Type B pancreatic cell (in vitro differentiated cells): ENCODE data around the gene PCDHA6. TPM values are rescaled to one million over a fixed set of nuclear protein-coding genes. Genes with fewer than 3 reads are reported as not detected.
A peak's percentile ranks its signal among the peaks of the same experiment; 100 is the strongest.
"Not testable (repeated sequence)": the region's sequence is repeated elsewhere in the genome, so short reads cannot be mapped to it uniquely, and the experiment has no call there.

Experiments
- DNase-seq: peaks from one replicate; pipeline ENCODE4 v3.0.0; 2021; ENCODE audit warnings: mixed read lengths; ENCODE audit not compliant: unreplicated experiment; ENCODE audit errors: extremely low spot score
- H3K27ac Mint-ChIP-seq: 2 replicates; pipeline ENCODE4 v1.8.0; 2021; ENCODE audit warnings: mild to moderate bottlenecking, mixed read lengths
- H3K27me3 Mint-ChIP-seq: 2 replicates; pipeline ENCODE4 v1.8.0; 2021; ENCODE audit warnings: mixed read lengths
- H3K36me3 Mint-ChIP-seq: 2 replicates; pipeline ENCODE4 v1.8.0; 2021; ENCODE audit warnings: mixed read lengths
- H3K4me1 Mint-ChIP-seq: one replicate; pipeline ENCODE4 v1.8.0; 2021; ENCODE audit warnings: mixed read lengths; ENCODE audit not compliant: unreplicated experiment
- H3K4me3 Mint-ChIP-seq: 2 replicates; pipeline ENCODE4 v1.8.0; 2021; ENCODE audit warnings: mild to moderate bottlenecking, mixed read lengths
- H3K9me3 Mint-ChIP-seq: 2 replicates; pipeline ENCODE4 v1.8.0; 2021; ENCODE audit warnings: mixed read lengths
- CTCF ChIP-seq: fragments of 200-600 bp; sonication (generic); conservative IDR thresholded peaks from 2 replicates; pipeline ENCODE4 v1.5.0; 2021; ENCODE audit warnings: antibody characterized with exemption, mild to moderate bottlenecking
- total RNA-seq: library from RNA; stranded (reverse); gene quantifications from 2 replicates; pipeline ENCODE4 v1.2.1, GENCODE V29; 2021; ENCODE audit warnings: low replicate concordance

Gene PCDHA6
- total RNA-seq, 1 donor from 2014 or later: 9.6 TPM

- no peaks in the 10 kb centered on the region for H3K4me1 Mint-ChIP-seq
- no peaks in the 10 kb centered on the region for H3K27me3 Mint-ChIP-seq
- peaks cover 4% of the 10 kb centered on the region for H3K9me3 Mint-ChIP-seq
- DNase-seq: no peak
- H3K36me3 Mint-ChIP-seq: peaks cover 16% of the 10 kb centered on the region
- no peak within 1 kb of the TSS for H3K4me3 Mint-ChIP-seq
- no peak within 1 kb of the TSS for H3K27ac Mint-ChIP-seq
- TF ChIP-seq CTCF: no peak
Observed at GRCh38 chr5:140821375-140822280, 6.1 kb upstream of the PCDHA6 start, which contains the start of gene PCDHA5. Gene PCDHA5 (plus strand): TSS chr5:140821613.

- no peak overlapping the region for H3K4me3 Mint-ChIP-seq
- H3K36me3 Mint-ChIP-seq: peaks cover 16% of the 10 kb centered on the region
- TF ChIP-seq CTCF: no peak
- H3K27me3 Mint-ChIP-seq: no peaks in the 10 kb centered on the region
- H3K27ac Mint-ChIP-seq: no peak overlapping the region
- H3K9me3 Mint-ChIP-seq: peaks cover 4% of the 10 kb centered on the region
- H3K4me1 Mint-ChIP-seq: no peaks in the 10 kb centered on the region
- no peak for DNase-seq
Observed at GRCh38 chr5:140822281-140822629, 5.5 kb upstream of the PCDHA6 start.

GRCh38 chr5:140822969-140823368 is 4.8 kb upstream of the PCDHA6 start:
- H3K4me1 Mint-ChIP-seq, DNase-seq, H3K4me3 Mint-ChIP-seq, H3K9me3 Mint-ChIP-seq, H3K27ac Mint-ChIP-seq, H3K27me3 Mint-ChIP-seq: not testable (repeated sequence)
- peaks cover 16% of the 10 kb centered on the region for H3K36me3 Mint-ChIP-seq

- Mint-ChIP-seq H3K4me3 (no peak overlapping the region), H3K36me3 (peaks cover 18% of the 10 kb centered on the region), H3K4me1 (peaks cover 2% of the 10 kb centered on the region), H3K27ac (no peak overlapping the region), H3K9me3 (peaks cover 3% of the 10 kb centered on the region), H3K27me3 (no peaks in the 10 kb centered on the region)
- TF ChIP-seq CTCF: no peak
- no peak for DNase-seq
Observed at GRCh38 chr5:140823475-140823874, 4.3 kb upstream of the PCDHA6 start.

- peak; percentile 57 for TF ChIP-seq CTCF
- no peaks in the 10 kb centered on the region for H3K27me3 Mint-ChIP-seq
- H3K9me3 Mint-ChIP-seq: peaks cover 14% of the 10 kb centered on the region
- peaks cover 4% of the 10 kb centered on the region for H3K4me1 Mint-ChIP-seq
- H3K27ac Mint-ChIP-seq: peak overlapping the region; percentile 87
- H3K4me3 Mint-ChIP-seq: peak overlapping the region; percentile 92
- DNase-seq: no peak
- peaks cover 34% of the 10 kb centered on the region for H3K36me3 Mint-ChIP-seq
Observed at GRCh38 chr5:140828362-140828737, 590 bp downstream of the PCDHA6 start.

GRCh38 chr5:140829511-140830501 is 2.0 kb downstream of the PCDHA6 start:
- DNase-seq, H3K4me3 Mint-ChIP-seq, H3K4me1 Mint-ChIP-seq, H3K27me3 Mint-ChIP-seq, H3K27ac Mint-ChIP-seq: not testable (repeated sequence)
- H3K36me3 Mint-ChIP-seq: peaks cover 45% of the 10 kb centered on the region
- peaks cover 14% of the 10 kb centered on the region for H3K9me3 Mint-ChIP-seq
